Endothelial cell of coronary artery (primary cell): ENCODE measurements around the gene AP1G2. TPM values are rescaled to one million over a fixed set of nuclear protein-coding genes. Genes with fewer than 3 reads are reported as not detected.

Experiments
- total RNA-seq: library from RNA; depleted of rRNA; stranded (reverse); fragments of >200 nt; gene quantifications from 2 replicates; pipeline ENCODE4 v1.2.3, GENCODE V29; 2014

The AP1G2 gene
- total RNA-seq, result 4.9 and 13.3 TPM in 2 replicates

GRCh38 chr14:23567186-23568020 lies at the start of gene AP1G2:
Gene AP1G2 (minus strand): TSS chr14:23567791. CDS start chr14:23567314, 477 bp downstream.

GRCh38 chr14:23578560-23579310 lies 11.1 kb upstream of the AP1G2 start, which contains the start of gene JPH4:
Gene JPH4 (minus strand): TSS chr14:23578790. CDS start chr14:23577453, 1,337 bp downstream.

GRCh38 chr14:23555882-23556699 lies 11.5 kb downstream of the AP1G2 start, which contains the start of gene THTPA:
Gene THTPA (plus strand): TSS chr14:23556271. CDS start chr14:23556758, 487 bp downstream.

DNA sequence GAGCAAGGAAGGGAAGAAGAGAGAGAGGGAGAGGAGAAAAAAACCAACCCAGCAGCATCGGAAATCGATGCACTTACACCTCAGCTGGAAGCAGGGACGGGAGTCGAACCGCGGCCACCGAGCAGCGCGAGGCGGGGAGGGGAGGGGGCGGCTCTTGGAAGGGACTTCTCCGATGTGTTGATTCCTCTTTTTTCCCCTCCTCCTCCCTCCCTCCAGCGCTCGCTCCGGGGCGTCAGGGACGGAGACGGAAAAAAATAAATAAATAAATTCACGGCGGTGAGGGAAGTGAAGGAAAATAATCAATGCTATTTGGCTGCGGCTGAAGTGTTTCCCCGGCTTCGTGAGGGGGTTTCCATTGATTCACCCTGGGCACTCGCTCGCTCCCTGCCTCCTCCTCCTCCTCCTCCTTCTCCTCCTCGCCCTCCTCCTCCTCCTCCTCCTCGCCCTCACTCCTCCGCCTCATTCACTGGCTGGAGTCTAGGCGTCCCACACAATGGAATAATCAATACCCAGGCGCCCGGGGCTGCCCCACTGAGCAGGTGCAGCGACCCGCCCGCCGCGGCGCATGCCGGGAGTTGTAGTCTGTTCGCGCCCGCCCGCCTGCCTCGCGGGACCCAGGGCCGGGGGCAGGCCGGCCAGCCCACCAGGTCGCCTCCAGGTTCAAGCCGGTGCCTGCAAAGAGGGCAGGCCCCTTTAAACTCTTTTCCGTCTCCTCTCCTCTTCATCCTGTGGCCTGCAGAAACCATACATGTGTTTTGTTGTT lies 16.1 kb downstream of the AP1G2 start, which contains the start of gene ZFHX2:
Gene ZFHX2 (minus strand): TSS at position 500 of the 763 bp plus-strand sequence. CDS start 16,440 bp downstream, outside the sequence.

Other genes starting within 250 kb of the AP1G2 start
- 83.3 and 103 TPM in 2 replicates for gene PABPN1, start 246.3 kb downstream of the AP1G2 start, total RNA-seq
- gene SLC22A17, start 214.9 kb downstream of the AP1G2 start, total RNA-seq, result 1.1 and 8.5 TPM in 2 replicates
- 0.94 TPM in 1 of 2 replicates, not detected in the other for gene EFS, start 202.6 kb downstream of the AP1G2 start, total RNA-seq
- gene IL25, start 195.0 kb downstream of the AP1G2 start, total RNA-seq, result not detected in 2 replicates
- gene CMTM5, start 190.7 kb downstream of the AP1G2 start, total RNA-seq, result not detected in 2 replicates
- not detected in 2 replicates for gene MYH6, start 159.5 kb downstream of the AP1G2 start, total RNA-seq
- gene MYH7, start 132.1 kb downstream of the AP1G2 start, total RNA-seq, result not detected in 2 replicates
- 56.5 and 56.8 TPM in 2 replicates for gene NGDN, start 98.1 kb downstream of the AP1G2 start, total RNA-seq
- 0.27 and 0.38 TPM in 2 replicates for gene ZFHX2, start 16.0 kb downstream of the AP1G2 start, total RNA-seq
- 7.9 and 15.7 TPM in 2 replicates for gene THTPA, start 11.5 kb downstream of the AP1G2 start, total RNA-seq
- not detected in 2 replicates for gene JPH4, start 11.0 kb upstream of the AP1G2 start, total RNA-seq
- 0.09 TPM in 1 of 2 replicates, not detected in the other for gene DHRS2, start 68.6 kb upstream of the AP1G2 start, total RNA-seq